T-helper 2 cell (primary cell): ENCODE measurements around the gene CARD8.

ENCODE experiments used
- DNase-seq, 5 experiments: peaks; one replicate each; pipeline versions ENCODE4 v3.0.0 to v3.0.0-alpha.2; 2012 to 2022

The CARD8 gene

DNA sequence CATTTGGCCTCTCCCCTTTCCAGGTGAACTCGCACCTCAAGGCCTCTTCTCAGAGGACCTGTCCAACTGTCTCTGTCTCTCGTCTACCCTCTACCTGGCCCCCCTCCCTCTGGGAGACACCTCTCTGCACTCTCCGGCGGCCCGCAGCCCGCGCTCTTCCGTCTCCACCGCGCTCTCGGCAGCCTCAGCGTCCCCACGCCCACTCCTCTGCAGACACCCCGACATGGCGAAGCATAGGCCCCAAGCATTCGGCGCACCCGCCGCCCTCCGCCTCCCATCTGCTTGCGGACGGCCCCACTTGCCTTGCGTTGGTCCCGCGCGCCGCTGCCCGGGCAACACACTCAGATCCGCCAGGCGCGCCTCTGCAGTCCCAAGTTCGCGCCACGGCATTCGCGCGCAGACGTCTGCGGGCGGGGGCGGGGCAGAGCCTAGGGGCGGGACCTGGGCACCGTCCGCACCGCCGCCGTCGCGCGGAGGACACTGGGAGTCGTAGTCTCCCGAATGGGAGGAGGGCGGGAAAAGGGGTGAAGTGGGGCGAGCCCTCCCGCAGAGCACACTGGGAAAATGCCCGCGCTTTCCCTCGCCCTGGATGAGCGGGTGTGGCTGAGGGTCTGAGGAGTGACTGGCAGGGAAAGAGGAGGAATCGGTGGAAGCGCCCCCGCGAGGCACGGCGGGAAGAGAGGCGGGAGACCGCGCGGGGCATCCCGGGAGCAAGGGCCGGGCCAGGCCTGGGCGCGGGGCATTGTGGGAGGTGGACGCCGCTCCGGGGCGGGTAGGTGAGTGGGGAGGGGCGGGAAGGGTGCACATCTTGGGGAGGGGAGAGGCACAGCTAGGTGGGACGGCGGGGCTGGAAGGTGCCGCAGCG, 85.5 kb downstream of the CARD8 start, which contains the start of the genes LIG1 and ZSWIM9:
Gene LIG1 (minus strand): TSS at position 406 of the 865 bp plus-strand sequence. CDS start 4,778 bp downstream, outside the sequence.
Gene ZSWIM9 (plus strand): TSS at position 742 of the 865 bp plus-strand sequence. CDS start 1,123 bp downstream, outside the sequence.
- peak; percentile 84 to 96 (median 86) for DNase-seq

DNA sequence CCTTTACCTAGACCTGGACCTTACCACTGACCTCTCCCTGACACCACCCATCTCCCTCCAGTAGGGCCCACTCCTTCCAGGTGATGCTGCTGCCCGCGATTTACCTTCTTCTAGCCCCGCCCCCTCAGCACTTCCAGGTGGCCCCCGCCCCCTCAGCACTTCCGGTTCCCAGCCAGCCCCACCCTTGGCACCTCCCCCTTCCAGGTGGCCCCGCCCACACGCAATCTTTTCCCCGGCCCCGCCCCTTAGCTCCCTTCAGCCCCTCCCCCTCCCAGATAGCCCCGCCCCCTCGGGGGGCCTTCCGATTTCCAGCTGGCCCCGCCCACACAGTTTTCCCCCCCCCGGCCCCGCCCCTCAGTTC, 86.2 kb downstream of the CARD8 start:
- DNase-seq: peak; percentile 77 to 95 (median 84)

DNA sequence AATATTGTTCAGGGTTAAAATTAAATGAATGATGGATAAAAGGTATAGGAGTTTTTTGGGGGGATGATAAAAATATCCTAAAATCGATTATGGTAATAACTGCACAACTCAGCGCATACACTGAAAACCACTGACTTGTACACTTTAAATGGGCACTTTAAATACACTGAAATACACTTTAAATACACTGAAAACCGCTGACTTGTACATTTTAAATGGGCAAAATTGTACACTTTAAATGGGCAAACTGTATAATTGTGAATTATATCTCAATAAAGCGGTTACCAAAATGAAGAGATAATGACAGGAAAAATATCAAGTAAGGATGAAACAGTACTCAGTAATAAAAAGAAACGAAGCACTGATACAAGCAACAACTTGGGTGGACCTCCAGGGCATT, 87.0 kb downstream of the CARD8 start:
- no peak for DNase-seq

DNA sequence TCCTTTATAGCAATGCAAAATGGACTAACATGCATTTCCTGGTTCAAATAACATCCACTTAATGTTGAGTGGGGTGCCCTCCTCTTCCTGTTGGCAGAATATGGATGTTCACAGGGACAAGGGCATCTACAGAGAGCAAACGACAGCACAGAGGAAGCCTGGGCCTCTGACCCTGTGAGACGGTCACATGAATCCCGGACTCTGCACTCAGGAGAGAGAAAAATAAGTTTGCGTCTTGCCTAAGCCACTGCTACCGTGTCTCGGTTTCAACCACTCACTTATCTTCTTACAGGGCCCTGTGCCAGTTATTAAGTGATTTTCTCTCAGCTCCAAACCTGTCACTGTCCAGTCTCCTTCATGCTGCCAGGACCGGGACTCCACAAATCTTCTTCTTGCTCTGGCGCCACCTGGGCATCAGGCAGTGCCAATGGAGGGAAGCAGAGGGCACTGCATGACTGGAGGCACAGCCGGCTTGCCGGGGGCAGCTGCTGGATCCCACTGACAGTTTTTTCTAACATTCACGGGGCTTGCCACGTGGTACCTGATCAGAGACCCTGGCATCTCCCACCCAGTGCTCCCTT, 97.4 kb downstream of the CARD8 start:
- DNase-seq: no peak
